C4-2B (cell line): Measurements from ENCODE around the gene HYAL2.

Experiments used
- H3K27ac ChIP-seq: fragments of 450-650 bp; 2 replicates; pipeline ENCODE4 v1.5.1; 2017
- CTCF ChIP-seq: fragments of 450-650 bp; conservative IDR thresholded peaks from 2 replicates; pipeline ENCODE4 v1.5.1; 2017; ENCODE audit warnings: mild to moderate bottlenecking
- ZFX ChIP-seq: fragments of 450-650 bp; IDR thresholded peaks from 2 replicates; pipeline ENCODE4 v1.6.1; 2017

HYAL2 gene

GRCh38 chr3:50364573-50365079 lies 42.1 kb upstream of the HYAL2 start:
- TF ChIP-seq CTCF (no peak), ZFX (no peak)
- H3K27ac ChIP-seq: no peak overlapping the region

GRCh38 chr3:50359760-50360110 lies 37.2 kb upstream of the HYAL2 start:
- peak overlapping the region; percentile 95; the same call in 1 of the 2 replicates for H3K27ac ChIP-seq
- TF ChIP-seq CTCF (no peak), ZFX (no peak)

GRCh38 chr3:50358911-50359759 lies 36.6 kb upstream of the HYAL2 start, which contains the start of gene TMEM115:
TSS of gene TMEM115 (minus strand) at chr3:50359521. CDS start at chr3:50359063, 458 bp downstream.
- peak within 1 kb of the TSS; percentile 95 for H3K27ac ChIP-seq
- TF ChIP-seq ZFX: peak; percentile 99
- TF ChIP-seq CTCF: no peak

GRCh38 chr3:50358355-50358910 lies 35.9 kb upstream of the HYAL2 start:
- peak overlapping the region; percentile 95 for H3K27ac ChIP-seq
- TF ChIP-seq ZFX (no peak), CTCF (no peak)

- TF ChIP-seq CTCF (no peak), ZFX (no peak)
- peak overlapping the region; percentile 95; the same call in 1 of the 2 replicates for H3K27ac ChIP-seq
Measured at GRCh38 chr3:50357481-50357880, 34.9 kb upstream of the HYAL2 start.

- H3K27ac ChIP-seq: no peak overlapping the region
- no peak for TF ChIP-seq CTCF
- TF ChIP-seq ZFX: no peak
Measured at GRCh38 chr3:50356553-50356952, 34.0 kb upstream of the HYAL2 start.

GRCh38 chr3:50355829-50356552 lies 33.4 kb upstream of the HYAL2 start:
- TF ChIP-seq ZFX (no peak), CTCF (no peak)
- H3K27ac ChIP-seq: no peak overlapping the region
